Coronary artery (tissue), 2 donors: ENCODE measurements around the gene CCL2.

Experiments used
- DNase-seq: peaks from one replicate; pipeline ENCODE4 v3.0.0-alpha.2; 2017; ENCODE audit warnings: low spot score
- H3K27ac ChIP-seq, 2 donors: fragments of 200-600 bp; sonication (generic); one replicate each; pipeline ENCODE4 v1.5.1; 2016 to 2019
- H3K4me3 ChIP-seq: fragments of 200-600 bp; sonication (generic); 2 replicates; pipeline ENCODE4 v1.5.1; 2016; ENCODE audit warnings: mild to moderate bottlenecking, moderate library complexity
- TF ChIP-seq, protein P1 (sequence below): fragments of 200-600 bp; sonication (generic); IDR thresholded peaks from one replicate; pipeline ENCODE4 v1.5.1; 2019; ENCODE audit warnings: antibody characterized with exemption

The CCL2 gene

GRCh38 chr17:34241062-34241461, 14.0 kb upstream of the CCL2 start:
- TF ChIP-seq, protein P1, sequence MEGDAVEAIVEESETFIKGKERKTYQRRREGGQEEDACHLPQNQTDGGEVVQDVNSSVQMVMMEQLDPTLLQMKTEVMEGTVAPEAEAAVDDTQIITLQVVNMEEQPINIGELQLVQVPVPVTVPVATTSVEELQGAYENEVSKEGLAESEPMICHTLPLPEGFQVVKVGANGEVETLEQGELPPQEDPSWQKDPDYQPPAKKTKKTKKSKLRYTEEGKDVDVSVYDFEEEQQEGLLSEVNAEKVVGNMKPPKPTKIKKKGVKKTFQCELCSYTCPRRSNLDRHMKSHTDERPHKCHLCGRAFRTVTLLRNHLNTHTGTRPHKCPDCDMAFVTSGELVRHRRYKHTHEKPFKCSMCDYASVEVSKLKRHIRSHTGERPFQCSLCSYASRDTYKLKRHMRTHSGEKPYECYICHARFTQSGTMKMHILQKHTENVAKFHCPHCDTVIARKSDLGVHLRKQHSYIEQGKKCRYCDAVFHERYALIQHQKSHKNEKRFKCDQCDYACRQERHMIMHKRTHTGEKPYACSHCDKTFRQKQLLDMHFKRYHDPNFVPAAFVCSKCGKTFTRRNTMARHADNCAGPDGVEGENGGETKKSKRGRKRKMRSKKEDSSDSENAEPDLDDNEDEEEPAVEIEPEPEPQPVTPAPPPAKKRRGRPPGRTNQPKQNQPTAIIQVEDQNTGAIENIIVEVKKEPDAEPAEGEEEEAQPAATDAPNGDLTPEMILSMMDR, result no peak
- H3K4me3 ChIP-seq, result no peak overlapping the region
- no peak overlapping the region for H3K27ac ChIP-seq
- DNase-seq, result no peak

DNA sequence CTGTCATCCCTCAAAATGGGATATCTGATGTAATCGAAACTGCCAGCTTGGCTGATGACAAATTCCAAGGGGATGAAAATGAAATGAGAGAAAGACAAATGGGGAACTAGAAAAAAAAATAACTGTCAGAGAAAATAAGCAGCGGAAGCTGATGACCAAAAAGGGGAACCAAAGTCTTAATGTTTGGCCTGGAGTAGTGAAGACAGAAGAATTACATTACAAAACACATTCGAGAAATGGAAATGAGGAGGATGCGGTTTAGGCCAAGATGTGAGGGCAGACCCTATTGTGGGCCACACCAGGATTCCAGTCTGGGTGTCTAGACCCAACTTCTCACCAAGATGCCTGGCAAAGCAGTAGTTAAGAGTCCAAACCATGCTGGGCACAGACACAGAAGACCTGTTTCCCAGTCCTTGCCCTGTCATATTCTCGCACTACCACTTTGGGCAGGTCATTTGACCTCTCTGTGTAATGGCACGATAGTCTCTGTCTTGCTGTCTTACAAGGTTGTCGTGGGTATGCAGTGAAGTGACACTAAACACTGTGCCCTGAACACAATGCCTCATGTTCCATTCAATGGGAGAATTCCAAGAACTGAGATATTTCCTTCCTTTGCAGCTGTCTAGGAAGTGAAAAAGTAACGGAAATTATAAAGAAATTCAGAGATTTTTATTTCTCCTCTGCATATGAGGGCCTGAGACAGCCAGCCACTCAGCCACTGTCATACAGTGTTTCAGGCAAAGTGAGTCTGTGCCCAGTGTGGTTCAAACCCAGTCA, 12.3 kb upstream of the CCL2 start:
- Histone ChIP-seq H3K4me3 (no peak overlapping the region), H3K27ac (peak overlapping the region in 1 of 2 donors; percentile 64)
- TF ChIP-seq, protein P1, result no peak
- DNase-seq, result no peak

- no peak for DNase-seq
- Histone ChIP-seq H3K27ac (peak overlapping the region in 1 of 2 donors; percentile 33), H3K4me3 (no peak overlapping the region)
- TF ChIP-seq, protein P1, result no peak
These were observed 11.4 kb upstream of the CCL2 start for GRCh38 chr17:34243364-34244320.

DNA sequence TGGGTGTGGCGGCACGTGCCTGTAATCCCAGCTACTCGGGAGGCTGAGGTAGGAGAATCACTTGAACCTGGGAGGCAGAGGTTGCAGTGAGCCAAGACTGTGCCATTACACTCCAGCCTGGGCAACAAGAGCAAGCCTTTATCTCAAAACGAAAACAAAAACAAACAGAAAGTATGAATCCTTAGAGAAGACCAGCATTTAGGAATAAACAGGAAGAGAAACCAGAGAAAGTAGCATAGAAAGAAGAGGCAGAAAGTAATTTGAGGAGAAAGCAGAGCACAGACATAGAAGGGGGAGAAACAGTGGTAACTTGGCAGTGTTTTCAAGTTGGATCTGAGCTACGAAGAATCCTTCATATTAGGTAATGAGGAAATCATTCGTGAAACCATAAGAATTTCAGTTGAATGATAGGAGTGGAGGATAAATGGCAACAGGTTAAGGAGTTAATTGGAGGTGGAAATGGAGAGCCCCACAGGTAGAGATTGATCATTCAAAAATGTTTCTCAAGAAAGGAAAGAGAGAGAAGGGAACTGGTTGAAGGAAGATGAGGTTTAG, 9.7 kb upstream of the CCL2 start:
- no peak overlapping the region for H3K27ac ChIP-seq
- DNase-seq, result no peak
- TF ChIP-seq, protein P1, result no peak
- no peak overlapping the region for H3K4me3 ChIP-seq

GRCh38 chr17:34246446-34246845, 8.6 kb upstream of the CCL2 start:
- H3K27ac ChIP-seq, result peak overlapping the region in 1 of 2 donors; percentile 91
- no peak for DNase-seq
- TF ChIP-seq, protein P1, result no peak
- H3K4me3 ChIP-seq, result no peak overlapping the region

- H3K27ac ChIP-seq, result peak overlapping the region; percentile 71 to 91
- TF ChIP-seq, protein P1, result no peak
- H3K4me3 ChIP-seq, result no peak overlapping the region
- DNase-seq, result no peak
These were observed 8.2 kb upstream of the CCL2 start for GRCh38 chr17:34246881-34247280.
